NB4 (cell line): Measurements from ENCODE around the gene CEP55.

ENCODE experiments used
- DNase-seq: peaks from one replicate; pipeline ENCODE4 v3.0.0; 2010; ENCODE audit warnings: low read depth
- H3K4me3 ChIP-seq: one replicate; pipeline ENCODE4 v1.5.1; 2011; ENCODE audit warnings: mild to moderate bottlenecking, low read depth, low read length, moderate library complexity
- CTCF ChIP-seq: IDR thresholded peaks from one replicate; pipeline ENCODE4 v1.5.1; 2012; ENCODE audit warnings: low read depth, low read length
- MAX ChIP-seq: IDR thresholded peaks from 2 replicates; pipeline ENCODE4 v1.6.1; 2011; ENCODE audit warnings: low read depth, low read length
- MYC ChIP-seq: IDR thresholded peaks from 2 replicates; pipeline ENCODE4 v1.6.1; 2011; ENCODE audit warnings: low read depth, low read length
- POLR2A ChIP-seq: IDR thresholded peaks from 2 replicates; pipeline ENCODE4 v1.6.1; 2011; ENCODE audit warnings: mild to moderate bottlenecking; ENCODE audit not compliant: insufficient read length; ENCODE audit errors: extremely low read depth

The CEP55 gene

GRCh38 chr10:93548376-93549071 lies 52.1 kb downstream of the CEP55 start:
- DNase-seq, result no peak
- H3K4me3 ChIP-seq, result no peak overlapping the region
- TF ChIP-seq MYC (no peak), MAX (no peak), CTCF (no peak), POLR2A (no peak)

- DNase-seq, result no peak
- no peak overlapping the region for H3K4me3 ChIP-seq
- TF ChIP-seq MAX, result no peak
- no peak for TF ChIP-seq CTCF
Measured at GRCh38 chr10:93550606-93551005, 54.2 kb downstream of the CEP55 start.

GRCh38 chr10:93552780-93553179 lies 56.4 kb downstream of the CEP55 start:
- no peak overlapping the region for H3K4me3 ChIP-seq
- TF ChIP-seq CTCF, result no peak
- TF ChIP-seq MAX, result no peak
- TF ChIP-seq MYC, result no peak
- no peak for TF ChIP-seq POLR2A
- no peak for DNase-seq

- DNase-seq, result no peak
- no peak overlapping the region for H3K4me3 ChIP-seq
- TF ChIP-seq MYC, result no peak
- no peak for TF ChIP-seq POLR2A
- no peak for TF ChIP-seq CTCF
- no peak for TF ChIP-seq MAX
Measured at GRCh38 chr10:93553482-93554315, 57.3 kb downstream of the CEP55 start.

GRCh38 chr10:93554316-93554663 lies 57.9 kb downstream of the CEP55 start:
- no peak overlapping the region for H3K4me3 ChIP-seq
- no peak for DNase-seq
- TF ChIP-seq CTCF (no peak), POLR2A (no peak), MYC (no peak), MAX (no peak)
